ENCODE results near the gene RGS21. TPM values are rescaled to one million over a fixed set of nuclear protein-coding genes. Genes with fewer than 3 reads are reported as not detected.

The RGS21 gene
- total and polyA plus RNA-seq, 11 donors = not detected

- Histone ChIP-seq H3K27me3 (no peaks in the 10 kb centered on the region), H3K36me3 (no peaks in the 10 kb centered on the region), H3K27ac (no peak overlapping the region), H3K4me3 (no peak overlapping the region), H3K4me1 (no peaks in the 10 kb centered on the region), H3K9me3 (no peaks in the 10 kb centered on the region)
- no peak for TF ChIP-seq CTCF (IDR thresholded peaks at IDR 0.05)
- TF ChIP-seq POLR2A (IDR thresholded peaks at IDR 0.05) = no peak
- 56 to 60% (median 59%) methylated on average over 3 of the region's 3 CpGs for WGBS, 4 donors
- ATAC-seq = no peak
- no peak for DNase-seq
- intact Hi-C loops (cut with DNase I) = no loop called here
Observed at GRCh38 chr1:192395895-192396294, 79.1 kb downstream of the RGS21 start.

- Histone ChIP-seq H3K27ac (no peak overlapping the region), H3K9me3 (no peaks in the 10 kb centered on the region), H3K27me3 (no peaks in the 10 kb centered on the region), H3K4me3 (no peak overlapping the region), H3K36me3 (no peaks in the 10 kb centered on the region), H3K4me1 (no peaks in the 10 kb centered on the region)
- WGBS, 4 donors = 21 to 40% (median 35%) methylated on average over 4 of the region's 4 CpGs
- TF ChIP-seq POLR2A (IDR thresholded peaks at IDR 0.05) (no peak), CTCF (IDR thresholded peaks at IDR 0.05) (no peak)
- ATAC-seq (no peak), DNase-seq (no peak)
- intact Hi-C loops (cut with DNase I) = no loop called here
Observed at GRCh38 chr1:192399161-192399560, 82.4 kb downstream of the RGS21 start.

GRCh38 chr1:192401825-192402224 lies 85.0 kb downstream of the RGS21 start:
- WGBS, 4 donors = 39 to 44% (median 41%) methylated on average over 1 of the region's 1 CpG
- H3K27me3 ChIP-seq = no peaks in the 10 kb centered on the region
- no peak overlapping the region for H3K27ac ChIP-seq
- TF ChIP-seq CTCF (IDR thresholded peaks at IDR 0.05) (no peak), POLR2A (IDR thresholded peaks at IDR 0.05) (no peak)
- intact Hi-C loops (cut with DNase I) = no loop called here
- H3K4me1 ChIP-seq = no peaks in the 10 kb centered on the region
- no peak overlapping the region for H3K4me3 ChIP-seq
- H3K36me3 ChIP-seq = no peaks in the 10 kb centered on the region
- ATAC-seq (no peak), DNase-seq (no peak)
- H3K9me3 ChIP-seq = no peaks in the 10 kb centered on the region

GRCh38 chr1:192402571-192402970 lies 85.8 kb downstream of the RGS21 start:
- Histone ChIP-seq H3K4me3 (no peak overlapping the region), H3K36me3 (no peaks in the 10 kb centered on the region), H3K4me1 (no peaks in the 10 kb centered on the region), H3K9me3 (no peaks in the 10 kb centered on the region), H3K27me3 (no peaks in the 10 kb centered on the region), H3K27ac (no peak overlapping the region)
- DNase-seq (no peak), ATAC-seq (no peak)
- TF ChIP-seq CTCF (IDR thresholded peaks at IDR 0.05) (no peak), POLR2A (IDR thresholded peaks at IDR 0.05) (no peak)
- intact Hi-C loops (cut with DNase I) = no loop called here
